Prostate gland (tissue), 2 donors: Measurements from ENCODE around the gene KRTAP5-8. TPM values are rescaled to one million over a fixed set of nuclear protein-coding genes. Genes with fewer than 3 reads are reported as not detected.

Experiments
- DNase-seq: peaks from one replicate; pipeline ENCODE4 v3.0.0-alpha.2; 2019; ENCODE audit warnings: low spot score
- H3K27ac ChIP-seq, 2 donors: fragments of 200-600 bp; sonication (generic); 2 replicates each; pipeline ENCODE4 v1.5.1; 2017 to 2019
- H3K27me3 ChIP-seq: fragments of 200-600 bp; sonication (generic); replicated peaks from 2 replicates; pipeline ENCODE4 v1.5.1; 2019; ENCODE audit not compliant: insufficient read depth
- H3K36me3 ChIP-seq, 2 donors: fragments of 200-600 bp; sonication (generic); 1 replicate in 1 of 2; 2 replicates in 1 of 2; pipeline versions ENCODE4 v1.5.1 to v1.8.1; 2017 to 2019
- H3K4me1 ChIP-seq: fragments of 200-600 bp; sonication (generic); replicated peaks from 2 replicates; pipeline ENCODE4 v1.5.1; 2019
- H3K4me3 ChIP-seq, 2 donors: fragments of 200-600 bp; sonication (generic); 2 replicates each; pipeline ENCODE4 v1.5.1; 2017 to 2019
- H3K9me3 ChIP-seq: fragments of 200-600 bp; sonication (generic); 2 replicates; pipeline ENCODE4 v1.5.1; 2017
- POLR2A ChIP-seq: fragments of 450-650 bp; IDR thresholded peaks from one replicate; pipeline ENCODE4 v1.6.1; 2016; ENCODE audit warnings: antibody characterized with exemption, mild to moderate bottlenecking
- POLR2AphosphoS5 ChIP-seq: sonication (generic); formaldehyde crosslinking; IDR thresholded peaks from one replicate; pipeline ENCODE4 v1.6.1; 2017; ENCODE audit warnings: antibody characterized with exemption
- WGBS: methylation state at CpG from one replicate; pipeline ENCODE4 v1.1.5; 2018; 5-methylcytosine and 5-hydroxymethylcytosine counted together
- intact Hi-C: fragments of 100-400 bp; cut with DNase I; formaldehyde crosslinking; loops from one replicate; pipeline ENCODE4 v1.14.2; 2022
- total RNA-seq, 2 donors: library from RNA; depleted of rRNA; stranded (reverse); fragments of >200 nt; gene quantifications; one replicate each; pipeline ENCODE4 v1.1.0, GENCODE V29; 2016
- TF ChIP-seq, protein P1 (sequence below), 4 experiments: fragments of 200-600 bp in 2 of 4; fragments of 450-650 bp in 2 of 4; sonication (generic) in 2 of 4; IDR thresholded peaks; 1 replicate in 3 of 4; 2 replicates in 1 of 4; pipeline ENCODE4 v1.5.1; 2016 to 2019; ENCODE audit warnings: antibody characterized with exemption in 4 of 4, mild to moderate bottlenecking in 2 of 4, moderate library complexity in 2 of 4

KRTAP5-8 gene
- total RNA-seq, 2 donors from 2014 or later = 2.8 TPM; not detected in 1

GRCh38 chr11:71501071-71501985 lies 36.5 kb upstream of the KRTAP5-8 start:
- no peak overlapping the region for H3K27ac ChIP-seq
- peaks cover 10 to 13% of the 10 kb centered on the region in 2 donors for H3K36me3 ChIP-seq
- TF ChIP-seq, protein P1, sequence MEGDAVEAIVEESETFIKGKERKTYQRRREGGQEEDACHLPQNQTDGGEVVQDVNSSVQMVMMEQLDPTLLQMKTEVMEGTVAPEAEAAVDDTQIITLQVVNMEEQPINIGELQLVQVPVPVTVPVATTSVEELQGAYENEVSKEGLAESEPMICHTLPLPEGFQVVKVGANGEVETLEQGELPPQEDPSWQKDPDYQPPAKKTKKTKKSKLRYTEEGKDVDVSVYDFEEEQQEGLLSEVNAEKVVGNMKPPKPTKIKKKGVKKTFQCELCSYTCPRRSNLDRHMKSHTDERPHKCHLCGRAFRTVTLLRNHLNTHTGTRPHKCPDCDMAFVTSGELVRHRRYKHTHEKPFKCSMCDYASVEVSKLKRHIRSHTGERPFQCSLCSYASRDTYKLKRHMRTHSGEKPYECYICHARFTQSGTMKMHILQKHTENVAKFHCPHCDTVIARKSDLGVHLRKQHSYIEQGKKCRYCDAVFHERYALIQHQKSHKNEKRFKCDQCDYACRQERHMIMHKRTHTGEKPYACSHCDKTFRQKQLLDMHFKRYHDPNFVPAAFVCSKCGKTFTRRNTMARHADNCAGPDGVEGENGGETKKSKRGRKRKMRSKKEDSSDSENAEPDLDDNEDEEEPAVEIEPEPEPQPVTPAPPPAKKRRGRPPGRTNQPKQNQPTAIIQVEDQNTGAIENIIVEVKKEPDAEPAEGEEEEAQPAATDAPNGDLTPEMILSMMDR (IDR thresholded peaks at IDR 0.05) = no peak
- TF ChIP-seq POLR2A (no peak), POLR2AphosphoS5 (no peak)
- H3K4me3 ChIP-seq = no peak overlapping the region
- intact Hi-C loops = no loop called here
- WGBS = 90% methylated on average over 30 of the region's 30 CpGs
- DNase-seq = no peak
- no peaks in the 10 kb centered on the region for H3K9me3 ChIP-seq
- no peaks in the 10 kb centered on the region for H3K4me1 ChIP-seq
- no peaks in the 10 kb centered on the region for H3K27me3 ChIP-seq

GRCh38 chr11:71502026-71502425 lies 35.8 kb upstream of the KRTAP5-8 start:
- no peaks in the 10 kb centered on the region for H3K9me3 ChIP-seq
- no peak overlapping the region for H3K4me3 ChIP-seq
- no peak overlapping the region for H3K27ac ChIP-seq
- intact Hi-C loops = no loop called here
- H3K27me3 ChIP-seq = no peaks in the 10 kb centered on the region
- WGBS = 89% methylated on average over 10 of the region's 10 CpGs
- no peak for DNase-seq
- no peaks in the 10 kb centered on the region for H3K4me1 ChIP-seq
- peaks cover 8 to 13% of the 10 kb centered on the region in 2 donors for H3K36me3 ChIP-seq
- no peak for TF ChIP-seq POLR2AphosphoS5
- TF ChIP-seq, protein P1 (IDR thresholded peaks at IDR 0.05) = no peak
- no peak for TF ChIP-seq POLR2A

DNA sequence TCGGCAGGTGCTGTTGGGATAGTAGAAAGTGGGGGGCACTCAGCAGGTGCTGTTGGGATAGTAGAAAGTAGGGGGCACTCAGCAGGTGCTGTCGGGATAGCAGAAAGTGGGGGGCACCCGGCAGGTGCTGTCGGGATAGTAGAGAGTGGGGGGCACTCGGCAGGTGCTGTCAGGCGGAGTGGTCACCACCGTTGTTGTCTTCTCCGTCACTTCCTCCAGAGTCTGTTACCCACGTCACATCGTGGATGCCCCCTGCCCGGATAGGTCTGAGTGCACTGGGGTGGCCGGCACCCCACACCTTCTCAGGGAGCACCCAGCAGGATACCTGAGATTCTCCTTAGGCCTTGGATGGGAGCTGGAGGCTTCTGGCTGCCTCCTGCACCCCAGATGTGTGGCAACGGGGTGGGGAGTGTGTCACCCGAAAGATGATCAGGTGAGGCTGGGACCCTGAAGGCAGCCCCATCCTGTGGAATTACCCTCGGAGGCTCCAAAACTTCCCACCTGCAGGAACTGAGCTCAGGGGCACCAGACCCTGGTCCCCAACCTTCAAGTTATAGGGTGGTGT lies 34.9 kb upstream of the KRTAP5-8 start:
- Histone ChIP-seq H3K27ac (no peak overlapping the region), H3K4me3 (no peak overlapping the region), H3K9me3 (no peaks in the 10 kb centered on the region), H3K27me3 (no peaks in the 10 kb centered on the region), H3K36me3 (peaks cover 8 to 12% of the 10 kb centered on the region in 2 donors), H3K4me1 (no peaks in the 10 kb centered on the region)
- DNase-seq = no peak
- TF ChIP-seq POLR2AphosphoS5 (no peak), POLR2A (no peak)
- TF ChIP-seq, protein P1 (IDR thresholded peaks at IDR 0.05) = no peak
- WGBS = 95% methylated on average over 15 of the region's 15 CpGs
- intact Hi-C loops = no loop called here

DNA sequence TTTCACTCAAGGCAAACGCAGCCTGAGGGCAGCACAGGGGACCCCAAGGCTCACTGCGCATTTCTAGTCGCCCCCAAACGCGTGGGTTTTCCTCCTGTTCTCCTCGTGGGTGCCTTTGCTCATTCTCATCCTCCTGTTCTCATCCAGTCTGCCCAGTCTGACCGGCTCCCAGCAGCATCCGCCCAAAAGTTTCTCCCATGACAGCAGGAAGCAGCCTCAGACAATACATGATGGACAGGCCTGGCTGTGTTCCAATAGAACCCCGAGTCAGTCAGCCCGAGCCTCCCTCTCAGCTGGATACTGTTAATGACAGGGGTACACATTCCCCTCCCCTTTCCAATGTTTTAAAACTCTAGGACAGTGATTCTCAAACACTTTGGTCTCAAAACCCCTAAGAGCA lies 33.3 kb upstream of the KRTAP5-8 start:
- no peak overlapping the region for H3K4me3 ChIP-seq
- no peak for DNase-seq
- TF ChIP-seq POLR2A (no peak), POLR2AphosphoS5 (no peak)
- TF ChIP-seq, protein P1 (IDR thresholded peaks at IDR 0.05) = no peak
- H3K4me1 ChIP-seq = no peaks in the 10 kb centered on the region
- H3K36me3 ChIP-seq = peaks cover 0 to 10% of the 10 kb centered on the region in 2 donors
- H3K9me3 ChIP-seq = no peaks in the 10 kb centered on the region
- 54% methylated on average over 10 of the region's 10 CpGs for WGBS
- H3K27me3 ChIP-seq = no peaks in the 10 kb centered on the region
- H3K27ac ChIP-seq = no peak overlapping the region
- intact Hi-C loops = no loop called here
